Measurements from ENCODE around the gene PIGA.

PIGA gene

DNA sequence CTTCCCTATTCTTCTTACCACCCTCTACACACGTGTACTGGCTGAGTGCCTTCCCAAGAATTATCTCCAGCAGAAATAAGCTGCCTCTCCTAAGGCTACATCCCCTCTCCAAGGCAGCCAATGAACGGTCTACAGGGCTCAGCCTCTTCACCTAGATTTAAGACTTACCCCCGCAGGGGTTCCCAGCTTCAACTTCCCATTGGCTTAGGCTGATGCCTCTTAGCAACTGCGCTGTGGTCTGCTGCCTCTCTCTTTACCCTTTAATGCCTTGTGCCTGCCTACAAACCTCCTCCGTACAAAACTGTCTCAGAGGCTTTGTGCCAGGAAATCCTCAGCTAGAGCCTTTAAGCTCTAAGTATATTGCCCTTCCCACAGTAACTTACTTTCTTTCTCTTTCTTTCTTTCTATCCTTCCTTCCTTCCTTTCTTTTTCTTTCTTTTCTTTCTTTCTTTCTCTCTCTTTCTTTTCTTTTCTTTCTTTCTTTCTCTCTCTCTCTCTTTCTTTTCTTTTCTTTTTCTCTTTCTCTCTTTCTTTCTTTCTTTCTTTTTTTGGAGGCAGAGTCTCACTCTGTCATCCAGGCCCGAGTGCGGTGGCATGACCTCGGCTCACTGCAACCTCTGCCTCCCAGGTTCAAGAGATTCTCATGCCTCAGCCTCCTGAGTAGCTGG is 15.1 kb upstream of the PIGA start:
- TF ChIP-seq, protein P1, sequence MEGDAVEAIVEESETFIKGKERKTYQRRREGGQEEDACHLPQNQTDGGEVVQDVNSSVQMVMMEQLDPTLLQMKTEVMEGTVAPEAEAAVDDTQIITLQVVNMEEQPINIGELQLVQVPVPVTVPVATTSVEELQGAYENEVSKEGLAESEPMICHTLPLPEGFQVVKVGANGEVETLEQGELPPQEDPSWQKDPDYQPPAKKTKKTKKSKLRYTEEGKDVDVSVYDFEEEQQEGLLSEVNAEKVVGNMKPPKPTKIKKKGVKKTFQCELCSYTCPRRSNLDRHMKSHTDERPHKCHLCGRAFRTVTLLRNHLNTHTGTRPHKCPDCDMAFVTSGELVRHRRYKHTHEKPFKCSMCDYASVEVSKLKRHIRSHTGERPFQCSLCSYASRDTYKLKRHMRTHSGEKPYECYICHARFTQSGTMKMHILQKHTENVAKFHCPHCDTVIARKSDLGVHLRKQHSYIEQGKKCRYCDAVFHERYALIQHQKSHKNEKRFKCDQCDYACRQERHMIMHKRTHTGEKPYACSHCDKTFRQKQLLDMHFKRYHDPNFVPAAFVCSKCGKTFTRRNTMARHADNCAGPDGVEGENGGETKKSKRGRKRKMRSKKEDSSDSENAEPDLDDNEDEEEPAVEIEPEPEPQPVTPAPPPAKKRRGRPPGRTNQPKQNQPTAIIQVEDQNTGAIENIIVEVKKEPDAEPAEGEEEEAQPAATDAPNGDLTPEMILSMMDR (IDR thresholded peaks at IDR 0.05; ENCODE audit: insufficient read depth, low read length, poor library complexity, severe bottlenecking), result no peak
- TF ChIP-seq EZH2phosphoT487 (conservative IDR thresholded peaks at IDR 0.05; ENCODE audit: low read length), result no peak
- H3K27me3 ChIP-seq (ENCODE audit: low read length), result no peaks in the 10 kb centered on the region
- H3K9ac ChIP-seq (ENCODE audit: low read length), result no peak overlapping the region
- no peaks in the 10 kb centered on the region for H3F3A ChIP-seq (ENCODE audit: insufficient read depth)
- H3K4me3 ChIP-seq (ENCODE audit: insufficient read depth, low read length, poor library complexity, severe bottlenecking), result no peak overlapping the region
- H4K20me1 ChIP-seq (ENCODE audit: low read depth, low read length), result no peaks in the 10 kb centered on the region
- H3K27ac ChIP-seq (ENCODE audit: low read depth, low read length), result no peak overlapping the region
- H3K9me2 ChIP-seq (replicated peaks; ENCODE audit: insufficient read depth, low read length), result no peaks in the 10 kb centered on the region
- no peak overlapping the region for H2AFZ ChIP-seq (ENCODE audit: low read depth, low read length, severe bottlenecking)
- H3K79me2 ChIP-seq (ENCODE audit: insufficient read depth, low read length), result no peaks in the 10 kb centered on the region
- no peaks in the 10 kb centered on the region for H3K9me3 ChIP-seq (ENCODE audit: insufficient read depth, low read length)
- no peak overlapping the region for H3K4me2 ChIP-seq (ENCODE audit: low read depth, low read length, poor library complexity, severe bottlenecking)
- H3K36me3 ChIP-seq (ENCODE audit: low read length), result no peaks in the 10 kb centered on the region

DNA sequence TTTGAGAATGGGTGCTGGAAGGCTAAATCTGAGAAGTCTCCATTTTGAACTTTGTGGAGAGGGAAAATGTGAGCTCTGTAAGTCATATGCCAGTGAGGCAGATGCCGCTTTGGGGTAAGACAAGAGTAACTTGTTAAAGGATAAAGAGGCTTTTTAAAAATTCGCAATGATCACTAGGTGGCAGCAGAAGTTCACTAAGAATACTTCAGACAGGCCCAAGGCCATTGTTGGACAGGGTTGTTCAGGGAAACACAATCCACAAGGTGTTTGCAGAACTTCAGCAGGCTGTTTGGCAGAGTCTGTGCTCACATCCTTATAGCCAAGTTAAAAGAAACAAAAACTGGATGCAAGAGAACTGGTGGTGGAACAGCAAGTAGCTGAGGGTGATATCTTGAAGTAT is 13.7 kb upstream of the PIGA start:
- Histone ChIP-seq H3K9ac (ENCODE audit: low read length) (no peak overlapping the region), H3K9me3 (ENCODE audit: insufficient read depth, low read length) (no peaks in the 10 kb centered on the region), H4K20me1 (ENCODE audit: low read depth, low read length) (no peaks in the 10 kb centered on the region), H3K27me3 (ENCODE audit: low read length) (no peaks in the 10 kb centered on the region), H2AFZ (ENCODE audit: low read depth, low read length, severe bottlenecking) (no peak overlapping the region), H3K9me2 (replicated peaks; ENCODE audit: insufficient read depth, low read length) (no peaks in the 10 kb centered on the region), H3K79me2 (ENCODE audit: insufficient read depth, low read length) (no peaks in the 10 kb centered on the region), H3K27ac (ENCODE audit: low read depth, low read length) (no peak overlapping the region), H3F3A (ENCODE audit: insufficient read depth) (no peaks in the 10 kb centered on the region), H3K36me3 (ENCODE audit: low read length) (no peaks in the 10 kb centered on the region), H3K4me3 (ENCODE audit: insufficient read depth, low read length, poor library complexity, severe bottlenecking) (no peak overlapping the region), H3K4me2 (ENCODE audit: low read depth, low read length, poor library complexity, severe bottlenecking) (no peak overlapping the region)
- TF ChIP-seq EZH2phosphoT487 (conservative IDR thresholded peaks at IDR 0.05; ENCODE audit: low read length), result no peak
- TF ChIP-seq, protein P1 (IDR thresholded peaks at IDR 0.05; ENCODE audit: insufficient read depth, low read length, poor library complexity, severe bottlenecking), result peak; percentile 12

DNA sequence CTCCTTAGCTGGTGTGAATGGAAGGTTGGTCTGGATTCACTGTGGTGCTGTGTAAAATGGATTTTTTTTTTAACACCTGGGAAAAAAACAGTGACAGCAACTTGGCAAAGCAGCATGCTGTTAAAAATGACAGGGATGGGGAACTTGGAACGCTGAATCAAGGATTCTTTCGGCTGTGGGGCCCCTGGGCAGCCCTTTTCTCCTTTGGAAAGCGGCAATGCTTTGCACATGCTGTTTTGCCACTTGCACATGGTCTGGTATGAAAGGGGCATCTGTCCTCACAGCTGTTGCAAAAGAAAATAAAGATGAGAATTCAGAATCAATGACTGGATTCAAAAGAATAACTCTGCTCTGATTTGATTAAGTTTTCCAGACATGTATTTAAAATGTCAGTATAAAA is 10.7 kb upstream of the PIGA start:
- no peaks in the 10 kb centered on the region for H3K27me3 ChIP-seq (ENCODE audit: low read length)
- no peaks in the 10 kb centered on the region for H3K36me3 ChIP-seq (ENCODE audit: low read length)
- no peak overlapping the region for H3K4me2 ChIP-seq (ENCODE audit: low read depth, low read length, poor library complexity, severe bottlenecking)
- no peak overlapping the region for H3K27ac ChIP-seq (ENCODE audit: low read depth, low read length)
- H4K20me1 ChIP-seq (ENCODE audit: low read depth, low read length), result no peaks in the 10 kb centered on the region
- no peak overlapping the region for H3K4me3 ChIP-seq (ENCODE audit: insufficient read depth, low read length, poor library complexity, severe bottlenecking)
- no peak overlapping the region for H2AFZ ChIP-seq (ENCODE audit: low read depth, low read length, severe bottlenecking)
- no peaks in the 10 kb centered on the region for H3K9me2 ChIP-seq (replicated peaks; ENCODE audit: insufficient read depth, low read length)
- H3F3A ChIP-seq (ENCODE audit: insufficient read depth), result no peaks in the 10 kb centered on the region
- no peaks in the 10 kb centered on the region for H3K9me3 ChIP-seq (ENCODE audit: insufficient read depth, low read length)
- no peaks in the 10 kb centered on the region for H3K79me2 ChIP-seq (ENCODE audit: insufficient read depth, low read length)
- no peak for TF ChIP-seq EZH2phosphoT487 (conservative IDR thresholded peaks at IDR 0.05; ENCODE audit: low read length)
- TF ChIP-seq, protein P1 (IDR thresholded peaks at IDR 0.05; ENCODE audit: insufficient read depth, low read length, poor library complexity, severe bottlenecking), result no peak
- H3K9ac ChIP-seq (ENCODE audit: low read length), result no peak overlapping the region
